CD4-positive, alpha-beta memory T cell (primary cell): ENCODE measurements around the gene GNAI3. TPM values are rescaled to one million over a fixed set of nuclear protein-coding genes. Genes with fewer than 3 reads are reported as not detected.

Experiments used
- CTCF ChIA-PET: fragments of 350-600 bp; sonication (Branson Sonifier 250); formaldehyde crosslinking; loops from one replicate; lab custom pipeline; 2021; ENCODE audit warnings: inconsistent platforms; ENCODE audit not compliant: partially characterized antibody; lab: Charles Lee
- POLR2A ChIA-PET: fragments of 350-600 bp; sonication (Branson Sonifier 250); formaldehyde crosslinking; loops from one replicate; lab custom pipeline; 2021; ENCODE audit not compliant: partially characterized antibody; lab: Charles Lee
- DNase-seq, 5 donors: peaks; one replicate each; pipeline versions ENCODE4 v3.0.0 to v3.0.0-alpha.2; 2020 to 2022; ENCODE audit warnings: mixed read lengths in 1 of 5
- H3K27ac ChIP-seq: one replicate; pipeline ENCODE4 v1.7.0; 2013; ENCODE audit warnings: low read depth, low read length
- H3K27me3 ChIP-seq: 2 replicates; pipeline ENCODE4 v1.7.0; 2013; ENCODE audit warnings: mild to moderate bottlenecking, low read length, moderate library complexity; ENCODE audit not compliant: insufficient read depth
- H3K36me3 ChIP-seq: 2 replicates; pipeline ENCODE4 v1.7.0; 2013; ENCODE audit warnings: mild to moderate bottlenecking, low read length, moderate library complexity; ENCODE audit not compliant: insufficient read depth
- H3K4me1 ChIP-seq: 2 replicates; pipeline ENCODE4 v1.7.0; 2013; ENCODE audit warnings: mild to moderate bottlenecking, low read length, moderate library complexity; ENCODE audit not compliant: insufficient read depth
- H3K4me3 ChIP-seq, 2 donors: one replicate each; pipeline ENCODE4 v1.7.0; 2013; ENCODE audit warnings: low read length in 2 of 2, mild to moderate bottlenecking in 1 of 2
- H3K9me3 ChIP-seq, 2 donors: one replicate each; pipeline ENCODE4 v1.7.0; 2013; ENCODE audit warnings: low read length in 2 of 2, control low read depth in 1 of 2; ENCODE audit not compliant: control insufficient read depth in 1 of 2
- H3K27ac Mint-ChIP-seq, 7 donors: one replicate each; pipeline ENCODE4 v1.8.0; 2020 to 2021; ENCODE audit warnings: mixed read lengths in 7 of 7, mild to moderate bottlenecking in 6 of 7, inconsistent platforms in 3 of 7, moderate library complexity in 3 of 7
- H3K27me3 Mint-ChIP-seq, 2 donors: one replicate each; pipeline ENCODE4 v1.8.0; 2020 to 2021; ENCODE audit warnings: mixed read lengths in 2 of 2
- H3K36me3 Mint-ChIP-seq, 2 donors: one replicate each; pipeline ENCODE4 v1.8.0; 2020 to 2021; ENCODE audit warnings: mixed read lengths in 2 of 2, inconsistent platforms in 1 of 2, mild to moderate bottlenecking in 1 of 2
- H3K4me1 Mint-ChIP-seq, 4 donors: one replicate each; pipeline ENCODE4 v1.8.0; 2020 to 2021; ENCODE audit warnings: mixed read lengths in 4 of 4, mild to moderate bottlenecking in 1 of 4
- H3K4me3 Mint-ChIP-seq, 8 donors: one replicate each; pipeline ENCODE4 v1.8.0; 2020 to 2021; ENCODE audit warnings: mixed read lengths in 8 of 8, mild to moderate bottlenecking in 7 of 8, moderate library complexity in 6 of 8, inconsistent platforms in 3 of 8
- H3K9me3 Mint-ChIP-seq, 8 donors: one replicate each; pipeline ENCODE4 v1.8.0; 2020 to 2021; ENCODE audit warnings: mixed read lengths in 8 of 8, mild to moderate bottlenecking in 5 of 8, inconsistent platforms in 3 of 8, moderate library complexity in 1 of 8
- intact Hi-C: fragments of 100-400 bp; cut with micrococcal nuclease; formaldehyde crosslinking; loops from one replicate; pipeline ENCODE4 v1.15.1; 2023
- polyA plus RNA-seq, 2 donors: library from polyadenylated mRNA; unstranded; fragments of 300-500 nt; fragmentation: Illumina TruSeq; gene quantifications; one replicate each; pipeline ENCODE4 v1.2.3, GENCODE V29; 2021
- total RNA-seq, 2 experiments: library from RNA; stranded (reverse); gene quantifications; one replicate each; pipeline ENCODE4 v1.2.3, GENCODE V29; 2021

GNAI3 gene
- total and polyA plus RNA-seq, 4 experiments from 2014 or later, result 7.7 to 11.6 (median 8.9) TPM

DNA sequence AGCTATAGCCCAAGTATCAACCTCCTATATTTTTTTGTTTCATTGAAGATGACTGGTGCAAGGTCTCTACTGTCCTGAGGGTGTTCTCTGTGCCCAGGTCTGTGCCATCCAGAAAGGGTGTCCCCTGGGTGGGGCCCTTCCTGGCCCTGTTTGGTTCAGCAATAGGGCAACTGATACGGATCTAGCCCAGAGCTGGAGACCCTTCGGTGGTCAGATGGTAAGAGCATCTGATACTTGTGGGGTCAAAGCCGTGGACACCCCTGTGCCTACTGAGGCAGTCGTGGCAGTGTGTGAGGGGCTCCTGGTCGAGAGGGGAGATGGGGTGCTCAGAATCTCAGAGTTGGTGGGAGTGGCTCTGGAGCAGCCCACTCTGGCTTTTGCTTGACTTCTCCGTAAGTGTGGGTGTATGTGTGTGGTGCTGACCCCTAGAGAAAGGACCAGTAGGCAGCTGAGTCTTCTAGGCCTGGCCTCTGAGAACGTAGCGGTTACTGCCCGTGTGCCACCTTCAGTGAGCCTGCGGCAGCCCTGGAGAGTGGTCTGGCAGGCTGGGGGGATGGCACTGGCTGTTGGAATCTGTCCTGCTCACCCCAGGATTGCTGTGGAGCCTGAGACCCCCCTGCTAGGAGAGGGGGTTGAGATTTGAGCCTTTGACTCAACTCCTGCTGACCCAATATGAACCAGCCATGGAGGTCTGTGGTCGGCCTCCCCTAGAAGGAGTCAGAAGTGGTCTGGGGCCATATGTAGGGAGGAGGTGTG is 73.9 kb downstream of the GNAI3 start:
- H3K4me1 ChIP-seq, result peaks cover 57% of the 10 kb centered on the region
- DNase-seq, result no peak

GRCh38 chr1:109622895-109623294 is 74.5 kb downstream of the GNAI3 start:
- Mint-ChIP-seq H3K4me3 (peak overlapping the region; percentile 69 to 99 (median 96)), H3K27me3 (no peaks in the 10 kb centered on the region), H3K9me3 (peaks cover 0 to 2% (median 0%) of the 10 kb centered on the region in 8 donors), H3K4me1 (peaks cover 31 to 67% (median 42%) of the 10 kb centered on the region in 4 donors), H3K36me3 (peaks cover 9 to 41% of the 10 kb centered on the region in 2 donors), H3K27ac (peak overlapping the region; percentile 91 to 99 (median 99))
- no peak for DNase-seq
- POLR2A ChIA-PET, result interaction anchor here (1.1 to 8.3 kb wide), 2 partner anchors 74 to 77 kb away, joined by 5 to 114 read pairs; partner anchors contain the start of gene GNAI3
- intact Hi-C loops, result loop anchor here (5.0 kb wide), 1 partner anchor 141 kb away; the partner anchor contains the start of gene ATXN7L2
- Histone ChIP-seq H3K4me1 (peaks cover 53% of the 10 kb centered on the region), H3K9me3 (no peaks in the 10 kb centered on the region), H3K27me3 (no peaks in the 10 kb centered on the region), H3K36me3 (peaks cover 25% of the 10 kb centered on the region), H3K4me3 (no peak overlapping the region), H3K27ac (peak overlapping the region; percentile 96)
- CTCF ChIA-PET, result interaction anchor here (1.1 to 10.6 kb wide), 2 partner anchors 19 to 90 kb away, joined by 3 to 140 read pairs; no protein-coding TSS in a partner anchor

More for the DNA sequence above, 73.9 kb downstream of the GNAI3 start:
- H3K36me3 Mint-ChIP-seq, result peaks cover 5 to 35% of the 10 kb centered on the region in 2 donors
- peak overlapping the region; percentile 92 to 99 (median 96) for H3K4me3 Mint-ChIP-seq
- ChIA-PET CTCF (interaction anchor here (1.1 to 1.2 kb wide), 2 partner anchors 19 to 89 kb away, joined by 3 to 4 read pairs; no protein-coding TSS in a partner anchor), POLR2A (interaction anchor here (0.6 to 8.3 kb wide), 4 partner anchors 12 to 1088 kb away, joined by 3 to 114 read pairs (median 4); partner anchors contain the start of gene GNAI3)
- peaks cover 35 to 72% (median 45%) of the 10 kb centered on the region in 4 donors for H3K4me1 Mint-ChIP-seq
- peak overlapping the region; percentile 91 to 99 (median 99) for H3K27ac Mint-ChIP-seq
- H3K27me3 Mint-ChIP-seq, result no peaks in the 10 kb centered on the region
- Histone ChIP-seq H3K4me3 (peak overlapping the region; percentile 76 to 93), H3K27ac (peak overlapping the region; percentile 96), H3K36me3 (peaks cover 19% of the 10 kb centered on the region), H3K9me3 (no peaks in the 10 kb centered on the region), H3K27me3 (no peaks in the 10 kb centered on the region)
- peaks cover 0 to 2% (median 0%) of the 10 kb centered on the region in 8 donors for H3K9me3 Mint-ChIP-seq
- intact Hi-C loops, result loop anchor here (5.0 kb wide), 1 partner anchor 140 kb away; the partner anchor contains the start of gene ATXN7L2

DNA sequence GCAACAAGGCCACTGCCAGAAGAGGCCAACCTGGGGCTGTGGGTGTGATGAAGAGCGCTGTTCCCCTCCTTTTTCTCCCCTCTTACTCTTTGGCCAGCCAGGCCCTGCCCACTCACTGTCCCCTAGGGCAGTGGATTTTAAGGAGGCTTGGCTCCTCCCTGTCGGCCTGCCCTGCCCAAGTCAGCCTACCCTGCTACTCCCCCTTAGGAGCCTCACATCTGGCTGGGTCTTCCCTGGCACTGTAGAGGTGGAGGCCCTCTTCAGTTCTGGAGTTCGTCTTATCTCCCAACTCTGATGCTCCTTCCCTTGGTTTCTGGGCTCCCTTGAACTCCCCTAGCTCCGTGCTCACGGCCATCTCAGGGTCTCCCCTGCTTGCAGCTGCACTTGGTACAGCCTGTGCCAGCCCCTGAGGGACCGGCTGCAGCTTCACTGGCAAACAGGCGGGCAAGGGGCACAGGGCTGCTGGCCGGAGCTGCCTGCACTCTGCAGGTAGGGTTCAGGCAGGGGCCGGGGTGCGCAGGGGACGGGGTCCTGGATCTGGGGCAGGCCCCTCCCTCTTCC is 75.3 kb downstream of the GNAI3 start:
- CTCF ChIA-PET, result interaction anchor here (0.7 to 19.1 kb wide), 8 partner anchors 11 to 148 kb away, joined by 3 to 314 read pairs (median 3); partner anchors contain the start of genes GNAI3 and GPR61
- H3K27me3 ChIP-seq, result no peaks in the 10 kb centered on the region
- no peaks in the 10 kb centered on the region for H3K9me3 ChIP-seq
- H3K27ac Mint-ChIP-seq, result peak overlapping the region; percentile 90 to 99 (median 98)
- H3K27me3 Mint-ChIP-seq, result no peaks in the 10 kb centered on the region
- intact Hi-C loops, result loop anchor here (5.0 kb wide), 1 partner anchor 141 kb away; the partner anchor contains the start of gene ATXN7L2
- H3K27ac ChIP-seq, result peak overlapping the region; percentile 96
- H3K4me1 ChIP-seq, result peaks cover 49% of the 10 kb centered on the region
- H3K4me3 ChIP-seq, result no peak overlapping the region
- H3K4me3 Mint-ChIP-seq, result peak overlapping the region; percentile 36 to 97 (median 66)
- H3K4me1 Mint-ChIP-seq, result peaks cover 29 to 62% (median 40%) of the 10 kb centered on the region in 4 donors
- DNase-seq, result no peak
- POLR2A ChIA-PET, result interaction anchor here (0.6 to 8.3 kb wide), 4 partner anchors 17 to 171 kb away, joined by 3 to 114 read pairs (median 6); partner anchors contain the start of gene GNAI3
- H3K36me3 ChIP-seq, result peaks cover 33% of the 10 kb centered on the region
- H3K36me3 Mint-ChIP-seq, result peaks cover 15 to 48% of the 10 kb centered on the region in 2 donors
- peaks cover 0 to 2% (median 0%) of the 10 kb centered on the region in 8 donors for H3K9me3 Mint-ChIP-seq

- intact Hi-C loops, result loop anchor here (5.0 kb wide), 1 partner anchor 142 kb away; the partner anchor contains the start of gene ATXN7L2
- Mint-ChIP-seq H3K4me1 (peaks cover 25 to 55% (median 33%) of the 10 kb centered on the region in 4 donors), H3K4me3 (peak overlapping the region; percentile 13 to 60 (median 41)), H3K27me3 (no peaks in the 10 kb centered on the region), H3K9me3 (no peaks in the 10 kb centered on the region), H3K27ac (peak overlapping the region; percentile 57 to 98 (median 89)), H3K36me3 (peaks cover 21 to 55% of the 10 kb centered on the region in 2 donors)
- H3K4me3 ChIP-seq, result no peak overlapping the region
- H3K9me3 ChIP-seq, result no peaks in the 10 kb centered on the region
- H3K36me3 ChIP-seq, result peaks cover 40% of the 10 kb centered on the region
- ChIA-PET CTCF (interaction anchor here (0.7 to 19.1 kb wide), 8 partner anchors 10 to 147 kb away, joined by 3 to 314 read pairs (median 3); partner anchors contain the start of genes GNAI3 and GPR61), POLR2A (interaction anchor here (0.6 to 8.3 kb wide), 4 partner anchors 16 to 172 kb away, joined by 3 to 114 read pairs (median 6); partner anchors contain the start of gene GNAI3)
- DNase-seq, result peak in 3 of 5 donors; percentile 17 to 20 (median 19)
- H3K27me3 ChIP-seq, result no peaks in the 10 kb centered on the region
- H3K4me1 ChIP-seq, result peaks cover 42% of the 10 kb centered on the region
- peak overlapping the region; percentile 96 for H3K27ac ChIP-seq
Observed at GRCh38 chr1:109624201-109625010, 76.0 kb downstream of the GNAI3 start.

DNA sequence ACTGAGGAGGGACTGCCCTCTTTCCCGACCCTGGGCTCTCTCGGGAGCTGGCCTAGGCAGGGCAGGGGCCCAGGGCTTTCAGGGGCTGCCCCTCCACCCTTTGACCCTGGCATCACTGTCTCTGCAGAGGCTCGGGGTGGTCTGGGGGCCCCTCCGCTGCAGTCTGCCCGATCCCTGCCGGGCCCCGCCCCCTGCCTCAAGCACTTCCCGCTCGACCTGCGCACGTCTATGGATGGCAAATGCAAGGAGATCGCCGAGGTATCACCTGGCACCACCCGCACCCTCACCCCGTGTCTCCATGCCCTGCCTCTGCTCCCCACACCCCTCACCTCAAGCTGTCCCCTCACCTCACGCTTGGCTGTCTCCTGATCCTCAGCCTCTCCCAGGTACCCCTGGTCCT is 76.8 kb downstream of the GNAI3 start:
- DNase-seq, result no peak
- peaks cover 24 to 48% (median 32%) of the 10 kb centered on the region in 4 donors for H3K4me1 Mint-ChIP-seq
- peaks cover 29 to 59% of the 10 kb centered on the region in 2 donors for H3K36me3 Mint-ChIP-seq
- H3K27ac Mint-ChIP-seq, result peak overlapping the region in 6 of 7 donors; percentile 47 to 83 (median 70)
- Histone ChIP-seq H3K9me3 (no peaks in the 10 kb centered on the region), H3K4me3 (no peak overlapping the region), H3K36me3 (peaks cover 42% of the 10 kb centered on the region), H3K27ac (no peak overlapping the region), H3K4me1 (peaks cover 39% of the 10 kb centered on the region), H3K27me3 (no peaks in the 10 kb centered on the region)
- ChIA-PET CTCF (interaction anchor here (1.0 to 19.1 kb wide), 4 partner anchors 17 to 135 kb away, joined by 3 to 314 read pairs (median 74); partner anchors contain the start of genes GNAI3 and GPR61), POLR2A (interaction anchor here (2.5 to 8.3 kb wide), 2 partner anchors 76 to 79 kb away, joined by 9 to 114 read pairs; partner anchors contain the start of gene GNAI3)
- no peaks in the 10 kb centered on the region for H3K9me3 Mint-ChIP-seq
- intact Hi-C loops, result no loop called here
- no peak overlapping the region for H3K4me3 Mint-ChIP-seq
- H3K27me3 Mint-ChIP-seq, result no peaks in the 10 kb centered on the region
